LNCaP clone FGC (cell line): ENCODE data around the gene VDR.

Experiments used
- DNase-seq: peaks from one replicate; pipeline ENCODE4 v3.0.0-alpha.2; 2011; ENCODE audit warnings: low read depth
- H3K4me3 ChIP-seq: 2 replicates; pipeline ENCODE4 v1.5.1; 2011; ENCODE audit warnings: mild to moderate bottlenecking, low read depth, low read length, control low read depth
- TF ChIP-seq, protein P1 (sequence below): IDR thresholded peaks from 2 replicates; pipeline ENCODE4 v1.5.1; 2012; ENCODE audit warnings: mild to moderate bottlenecking; ENCODE audit not compliant: control insufficient read depth, insufficient read depth; ENCODE audit errors: extremely low read depth

VDR gene

GRCh38 chr12:47902131-47902639 is 2.6 kb downstream of the VDR start:
- TF ChIP-seq, protein P1, sequence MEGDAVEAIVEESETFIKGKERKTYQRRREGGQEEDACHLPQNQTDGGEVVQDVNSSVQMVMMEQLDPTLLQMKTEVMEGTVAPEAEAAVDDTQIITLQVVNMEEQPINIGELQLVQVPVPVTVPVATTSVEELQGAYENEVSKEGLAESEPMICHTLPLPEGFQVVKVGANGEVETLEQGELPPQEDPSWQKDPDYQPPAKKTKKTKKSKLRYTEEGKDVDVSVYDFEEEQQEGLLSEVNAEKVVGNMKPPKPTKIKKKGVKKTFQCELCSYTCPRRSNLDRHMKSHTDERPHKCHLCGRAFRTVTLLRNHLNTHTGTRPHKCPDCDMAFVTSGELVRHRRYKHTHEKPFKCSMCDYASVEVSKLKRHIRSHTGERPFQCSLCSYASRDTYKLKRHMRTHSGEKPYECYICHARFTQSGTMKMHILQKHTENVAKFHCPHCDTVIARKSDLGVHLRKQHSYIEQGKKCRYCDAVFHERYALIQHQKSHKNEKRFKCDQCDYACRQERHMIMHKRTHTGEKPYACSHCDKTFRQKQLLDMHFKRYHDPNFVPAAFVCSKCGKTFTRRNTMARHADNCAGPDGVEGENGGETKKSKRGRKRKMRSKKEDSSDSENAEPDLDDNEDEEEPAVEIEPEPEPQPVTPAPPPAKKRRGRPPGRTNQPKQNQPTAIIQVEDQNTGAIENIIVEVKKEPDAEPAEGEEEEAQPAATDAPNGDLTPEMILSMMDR, result no peak
- no peak for DNase-seq
- no peak overlapping the region for H3K4me3 ChIP-seq

- TF ChIP-seq, protein P1, result no peak
- no peak for DNase-seq
- H3K4me3 ChIP-seq, result no peak overlapping the region
Observed at GRCh38 chr12:47901718-47902093, 3.1 kb downstream of the VDR start.

DNA sequence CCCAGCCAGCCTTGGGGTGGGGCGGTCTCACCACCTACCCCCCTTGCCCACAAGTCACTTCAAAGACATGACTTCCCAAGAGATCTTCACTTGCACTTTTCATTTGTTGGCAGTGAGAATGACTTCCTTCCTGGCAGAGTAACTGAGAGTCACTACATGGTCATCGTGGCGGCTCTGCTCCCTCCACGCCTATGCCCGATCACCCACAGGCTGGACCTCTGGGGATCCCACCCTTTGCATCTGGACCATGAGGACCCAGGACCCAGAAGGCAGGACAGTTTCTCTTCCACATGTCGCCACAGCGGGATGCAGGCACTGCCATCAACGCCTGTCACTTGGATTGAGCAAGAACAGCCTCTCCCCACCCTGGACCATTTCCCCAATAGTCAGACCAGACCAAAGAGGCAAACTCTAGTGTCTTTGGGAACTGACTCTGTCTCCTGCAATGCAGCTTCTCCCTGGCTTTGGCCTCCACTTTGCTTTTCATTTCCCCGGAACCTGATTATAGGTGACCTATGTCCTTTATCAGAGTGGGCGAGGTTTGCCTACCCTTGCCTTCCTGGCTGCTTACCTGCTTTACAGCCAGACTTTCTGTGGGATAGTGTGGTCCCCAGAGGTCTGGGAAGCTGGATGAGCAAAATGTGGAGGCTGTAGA is 3.6 kb downstream of the VDR start:
- no peak for DNase-seq
- TF ChIP-seq, protein P1, result no peak
- no peak overlapping the region for H3K4me3 ChIP-seq

DNA sequence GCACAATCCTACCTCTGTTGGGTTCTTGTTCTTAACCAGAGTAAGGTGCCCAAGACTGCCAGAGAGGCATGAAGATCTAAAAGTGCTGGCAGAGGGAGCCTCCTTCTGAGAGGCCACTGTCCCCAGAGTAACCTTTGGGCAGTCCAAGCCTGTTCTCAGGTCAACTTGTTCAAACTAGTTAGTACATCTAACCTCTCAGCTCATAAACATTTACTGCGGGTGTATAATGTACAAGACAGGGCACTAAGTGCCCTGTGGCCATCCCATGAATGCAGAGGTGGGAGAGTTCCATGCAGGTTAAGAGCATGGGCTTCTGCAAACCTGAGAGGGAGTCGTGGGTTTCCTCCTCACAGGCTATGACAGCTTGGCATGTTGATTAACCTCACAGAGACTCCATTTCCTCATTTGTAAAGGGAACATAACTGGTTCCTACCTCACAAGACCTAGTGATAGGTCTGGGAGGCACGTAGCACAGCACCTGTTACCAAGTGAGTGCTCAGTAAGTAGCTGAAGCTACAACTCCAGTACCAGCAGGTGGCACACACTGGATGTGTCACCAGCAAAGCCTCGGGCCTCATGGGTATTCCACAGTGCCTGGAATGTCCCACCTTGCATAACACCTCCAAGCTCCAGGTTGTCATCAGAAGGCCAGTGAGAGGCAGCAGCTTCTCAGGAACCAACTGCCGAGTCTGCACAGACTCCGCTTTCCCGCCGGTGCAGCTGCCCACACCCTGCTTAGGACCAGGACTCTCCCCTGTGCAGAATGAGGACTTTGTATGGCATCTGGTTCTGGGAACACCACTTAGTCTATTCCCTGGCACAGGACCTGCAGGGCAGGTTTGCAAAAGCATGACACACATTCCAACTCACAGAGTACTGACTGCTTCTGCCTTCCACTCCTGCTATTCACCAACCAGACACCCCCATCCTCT is 4.4 kb downstream of the VDR start:
- peak; percentile 50 for DNase-seq
- TF ChIP-seq, protein P1, result peak; percentile 47
- H3K4me3 ChIP-seq, result no peak overlapping the region

GRCh38 chr12:47899466-47899865 is 5.3 kb downstream of the VDR start:
- DNase-seq, result no peak
- TF ChIP-seq, protein P1, result no peak
- no peak overlapping the region for H3K4me3 ChIP-seq

- H3K4me3 ChIP-seq, result peak overlapping the region; percentile 0; the same call in 1 of the 2 replicates
- TF ChIP-seq, protein P1, result no peak
- peak; percentile 95 for DNase-seq
Observed at GRCh38 chr12:47896633-47897032, 8.2 kb downstream of the VDR start.
